ENCODE measurements around the gene C19orf33. TPM values are rescaled to one million over a fixed set of nuclear protein-coding genes. Genes with fewer than 3 reads are reported as not detected.

Gene C19orf33
- total RNA-seq, 1 donor from 2014 or later, result 1.6 TPM

GRCh38 chr19:38268539-38268938 lies 35.5 kb upstream of the C19orf33 start:
- TF ChIP-seq CTCF (IDR thresholded peaks at IDR 0.05; ENCODE audit: borderline replicate concordance), result no peak
- Histone ChIP-seq H3K4me1 (peaks cover 12% of the 10 kb centered on the region), H3K36me3 (no peaks in the 10 kb centered on the region), H3K27me3 (ENCODE audit: low read depth) (peaks cover 11% of the 10 kb centered on the region), H3K9me3 (replicated peaks) (no peaks in the 10 kb centered on the region), H3K27ac (replicated peaks) (no peak overlapping the region), H3K4me3 (no peak overlapping the region)
- DNase-seq, result no peak
- intact Hi-C loops (cut with micrococcal nuclease), result no loop called here

GRCh38 chr19:38270587-38271167 lies 33.4 kb upstream of the C19orf33 start:
- no peak overlapping the region for H3K27ac ChIP-seq (replicated peaks)
- peaks cover 19% of the 10 kb centered on the region for H3K4me1 ChIP-seq
- no peak for TF ChIP-seq CTCF (IDR thresholded peaks at IDR 0.05; ENCODE audit: borderline replicate concordance)
- intact Hi-C loops (cut with micrococcal nuclease), result no loop called here
- no peak overlapping the region for H3K4me3 ChIP-seq
- no peaks in the 10 kb centered on the region for H3K9me3 ChIP-seq (replicated peaks)
- H3K27me3 ChIP-seq (ENCODE audit: low read depth), result no peaks in the 10 kb centered on the region
- DNase-seq, result no peak
- no peaks in the 10 kb centered on the region for H3K36me3 ChIP-seq

GRCh38 chr19:38273499-38273898 lies 30.6 kb upstream of the C19orf33 start:
- peaks cover 47% of the 10 kb centered on the region for H3K4me1 ChIP-seq
- no peak overlapping the region for H3K4me3 ChIP-seq
- H3K27me3 ChIP-seq (ENCODE audit: low read depth), result no peaks in the 10 kb centered on the region
- no peak for TF ChIP-seq CTCF (IDR thresholded peaks at IDR 0.05; ENCODE audit: borderline replicate concordance)
- H3K27ac ChIP-seq (replicated peaks), result no peak overlapping the region
- no peaks in the 10 kb centered on the region for H3K9me3 ChIP-seq (replicated peaks)
- DNase-seq, result no peak
- intact Hi-C loops (cut with micrococcal nuclease), result no loop called here
- no peaks in the 10 kb centered on the region for H3K36me3 ChIP-seq

- Histone ChIP-seq H3K4me3 (no peak overlapping the region), H3K36me3 (no peaks in the 10 kb centered on the region), H3K4me1 (peaks cover 60% of the 10 kb centered on the region), H3K9me3 (replicated peaks) (no peaks in the 10 kb centered on the region), H3K27ac (replicated peaks) (peak overlapping the region; percentile 92), H3K27me3 (ENCODE audit: low read depth) (no peaks in the 10 kb centered on the region)
- intact Hi-C loops (cut with micrococcal nuclease), result no loop called here
- no peak for TF ChIP-seq CTCF (IDR thresholded peaks at IDR 0.05; ENCODE audit: borderline replicate concordance)
- DNase-seq, result peak; percentile 33
Observed at GRCh38 chr19:38274739-38275138, 29.3 kb upstream of the C19orf33 start.

GRCh38 chr19:38276942-38277517 lies 27.0 kb upstream of the C19orf33 start:
- peak overlapping the region; percentile 92 for H3K27ac ChIP-seq (replicated peaks)
- DNase-seq, result no peak
- no peaks in the 10 kb centered on the region for H3K36me3 ChIP-seq
- H3K4me3 ChIP-seq, result no peak overlapping the region
- intact Hi-C loops (cut with micrococcal nuclease), result no loop called here
- peaks cover 83% of the 10 kb centered on the region for H3K4me1 ChIP-seq
- TF ChIP-seq CTCF (IDR thresholded peaks at IDR 0.05; ENCODE audit: borderline replicate concordance), result no peak
- no peaks in the 10 kb centered on the region for H3K27me3 ChIP-seq (ENCODE audit: low read depth)
- H3K9me3 ChIP-seq (replicated peaks), result no peaks in the 10 kb centered on the region
